Parathyroid adenoma (tissue), 2 donors: ENCODE results near the gene MTRF1.

ENCODE experiments used
- H2AFZ ChIP-seq: fragments of 300-600 bp; sonication (generic); one replicate; pipeline ENCODE4 v1.7.0; 2017; ENCODE audit warnings: antibody characterized with exemption, mild to moderate bottlenecking
- H3K27ac ChIP-seq: fragments of 300-600 bp; sonication (generic); one replicate; pipeline ENCODE4 v1.7.0; 2017
- H3K27me3 ChIP-seq: fragments of 300-600 bp; sonication (generic); one replicate; pipeline ENCODE4 v1.7.0; 2017; ENCODE audit warnings: low read length; ENCODE audit not compliant: control insufficient read depth, insufficient read depth
- H3K36me3 ChIP-seq: fragments of 300-600 bp; sonication (generic); one replicate; pipeline ENCODE4 v1.7.0; 2017; ENCODE audit warnings: low read length; ENCODE audit not compliant: control insufficient read depth, insufficient read depth
- H3K4me1 ChIP-seq: fragments of 300-600 bp; sonication (generic); one replicate; pipeline ENCODE4 v1.7.0; 2017; ENCODE audit warnings: control low read depth
- H3K4me2 ChIP-seq: fragments of 300-600 bp; sonication (generic); one replicate; pipeline ENCODE4 v1.7.0; 2017; ENCODE audit warnings: low read length
- H3K4me3 ChIP-seq: fragments of 300-600 bp; sonication (generic); one replicate; pipeline ENCODE4 v1.7.0; 2017; ENCODE audit warnings: low read depth, low read length
- H3K79me2 ChIP-seq: fragments of 300-600 bp; sonication (generic); one replicate; pipeline ENCODE4 v1.7.0; 2017; ENCODE audit warnings: control low read depth
- H3K9ac ChIP-seq: fragments of 300-600 bp; sonication (generic); one replicate; pipeline ENCODE4 v1.7.0; 2017; ENCODE audit warnings: mild to moderate bottlenecking
- H3K9me3 ChIP-seq: fragments of 300-600 bp; sonication (generic); one replicate; pipeline ENCODE4 v1.7.0; 2017; ENCODE audit warnings: low read length; ENCODE audit not compliant: control insufficient read depth
- TF ChIP-seq, protein P1 (sequence below): fragments of 300-600 bp; sonication (generic); IDR thresholded peaks from one replicate; pipeline ENCODE4 v1.7.0; 2017; ENCODE audit warnings: antibody characterized with exemption, mild to moderate bottlenecking
- donor health status: primary hyperparathyroidism.

The MTRF1 gene

DNA sequence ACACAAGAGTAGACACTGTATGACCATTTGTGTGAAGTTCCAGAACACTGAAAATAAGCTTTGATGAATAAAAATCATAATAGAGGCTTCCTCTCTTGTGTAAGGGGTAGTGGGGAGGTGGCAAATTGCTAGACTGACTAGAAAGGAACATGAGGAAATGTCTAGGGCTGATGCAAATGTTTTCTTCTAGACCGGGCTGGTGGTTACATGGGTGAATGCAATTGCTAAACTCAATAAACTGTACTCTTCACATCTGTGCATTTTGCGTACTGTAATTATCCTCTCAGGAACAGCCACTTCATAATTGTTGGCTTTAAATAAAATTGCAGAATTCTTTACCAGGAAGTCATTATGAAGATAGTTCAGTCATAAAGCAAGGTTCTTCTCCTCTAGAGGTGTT is 63.9 kb downstream of the MTRF1 start:
- no peaks in the 10 kb centered on the region for H3K79me2 ChIP-seq
- H3K27me3 ChIP-seq = no peaks in the 10 kb centered on the region
- H3K27ac ChIP-seq = no peak overlapping the region
- H3K9me3 ChIP-seq = no peaks in the 10 kb centered on the region
- no peaks in the 10 kb centered on the region for H3K36me3 ChIP-seq
- H3K4me2 ChIP-seq = no peak overlapping the region
- no peak overlapping the region for H3K4me3 ChIP-seq
- no peaks in the 10 kb centered on the region for H3K4me1 ChIP-seq
- no peak overlapping the region for H2AFZ ChIP-seq
- TF ChIP-seq, protein P1, sequence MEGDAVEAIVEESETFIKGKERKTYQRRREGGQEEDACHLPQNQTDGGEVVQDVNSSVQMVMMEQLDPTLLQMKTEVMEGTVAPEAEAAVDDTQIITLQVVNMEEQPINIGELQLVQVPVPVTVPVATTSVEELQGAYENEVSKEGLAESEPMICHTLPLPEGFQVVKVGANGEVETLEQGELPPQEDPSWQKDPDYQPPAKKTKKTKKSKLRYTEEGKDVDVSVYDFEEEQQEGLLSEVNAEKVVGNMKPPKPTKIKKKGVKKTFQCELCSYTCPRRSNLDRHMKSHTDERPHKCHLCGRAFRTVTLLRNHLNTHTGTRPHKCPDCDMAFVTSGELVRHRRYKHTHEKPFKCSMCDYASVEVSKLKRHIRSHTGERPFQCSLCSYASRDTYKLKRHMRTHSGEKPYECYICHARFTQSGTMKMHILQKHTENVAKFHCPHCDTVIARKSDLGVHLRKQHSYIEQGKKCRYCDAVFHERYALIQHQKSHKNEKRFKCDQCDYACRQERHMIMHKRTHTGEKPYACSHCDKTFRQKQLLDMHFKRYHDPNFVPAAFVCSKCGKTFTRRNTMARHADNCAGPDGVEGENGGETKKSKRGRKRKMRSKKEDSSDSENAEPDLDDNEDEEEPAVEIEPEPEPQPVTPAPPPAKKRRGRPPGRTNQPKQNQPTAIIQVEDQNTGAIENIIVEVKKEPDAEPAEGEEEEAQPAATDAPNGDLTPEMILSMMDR = no peak
- H3K9ac ChIP-seq = no peak overlapping the region

DNA sequence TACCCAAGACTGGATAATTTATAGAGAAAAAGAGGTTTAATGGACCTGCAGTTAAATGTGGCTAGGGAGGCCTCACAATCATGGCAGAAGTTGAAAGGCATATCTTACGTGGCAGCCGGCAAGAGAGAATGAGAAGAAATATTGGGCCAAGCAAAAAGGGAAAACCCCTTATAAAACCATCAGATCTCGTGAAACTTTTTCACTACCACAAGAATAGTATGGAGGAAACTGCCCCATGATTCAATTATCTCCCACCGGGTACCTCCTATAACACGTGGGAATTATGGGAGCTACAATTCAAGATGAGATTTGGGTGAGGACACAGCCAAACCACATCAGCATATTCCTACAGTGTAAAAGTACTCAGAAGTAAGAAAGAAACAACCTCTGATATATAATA is 64.3 kb downstream of the MTRF1 start:
- Histone ChIP-seq H3K36me3 (no peaks in the 10 kb centered on the region), H3K4me1 (no peaks in the 10 kb centered on the region), H3K4me3 (no peak overlapping the region), H2AFZ (no peak overlapping the region), H3K79me2 (no peaks in the 10 kb centered on the region), H3K27me3 (no peaks in the 10 kb centered on the region), H3K9me3 (no peaks in the 10 kb centered on the region), H3K9ac (no peak overlapping the region), H3K27ac (no peak overlapping the region), H3K4me2 (no peak overlapping the region)
- TF ChIP-seq, protein P1 = no peak

DNA sequence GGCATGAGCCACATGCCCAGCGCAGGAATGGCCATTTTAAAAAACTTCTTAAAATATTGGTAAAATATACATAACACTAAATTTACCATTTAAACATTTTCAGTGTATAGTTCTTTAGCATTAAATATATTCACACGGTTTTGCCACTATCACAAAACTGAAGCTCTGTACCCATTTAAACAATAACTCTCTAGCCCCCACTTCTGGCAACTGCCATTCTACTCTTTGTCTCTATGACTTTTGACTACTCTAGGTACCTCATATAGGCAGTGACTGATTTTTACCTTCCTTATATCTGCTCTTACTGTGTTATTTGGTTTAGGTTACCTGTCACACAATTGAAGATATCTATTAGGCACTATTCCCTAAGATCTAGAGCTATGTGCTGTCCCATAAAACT is 66.8 kb downstream of the MTRF1 start:
- no peak overlapping the region for H3K27ac ChIP-seq

DNA sequence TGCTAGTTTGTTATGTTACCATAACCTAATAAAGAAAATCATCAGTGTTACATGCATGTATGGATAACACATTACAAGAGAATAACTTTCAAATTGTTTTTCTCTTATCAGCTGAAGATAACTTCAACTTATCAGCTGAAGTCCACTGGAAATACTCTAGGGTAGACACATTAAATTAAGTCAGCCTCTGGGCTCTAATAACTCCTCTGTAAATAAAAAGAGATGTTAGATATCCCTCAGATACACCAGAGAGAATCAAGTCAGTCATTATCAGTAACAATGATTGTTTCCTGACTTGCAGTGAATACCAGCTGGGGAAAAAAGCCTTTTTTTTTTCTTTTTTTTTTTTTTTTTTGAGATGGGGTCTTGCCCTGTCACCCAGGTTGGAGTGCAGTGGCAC is 67.4 kb downstream of the MTRF1 start:
- no peak overlapping the region for H2AFZ ChIP-seq
- no peak overlapping the region for H3K4me3 ChIP-seq
- H3K9ac ChIP-seq = no peak overlapping the region
- H3K4me2 ChIP-seq = no peak overlapping the region
- no peaks in the 10 kb centered on the region for H3K4me1 ChIP-seq
- no peaks in the 10 kb centered on the region for H3K27me3 ChIP-seq
- H3K27ac ChIP-seq = no peak overlapping the region
- H3K36me3 ChIP-seq = no peaks in the 10 kb centered on the region
- H3K9me3 ChIP-seq = no peaks in the 10 kb centered on the region
- TF ChIP-seq, protein P1 = no peak
- peaks cover 3% of the 10 kb centered on the region for H3K79me2 ChIP-seq

More for the DNA sequence above, 66.8 kb downstream of the MTRF1 start:
- Histone ChIP-seq H3K4me3 (no peak overlapping the region), H3K9me3 (no peaks in the 10 kb centered on the region), H3K79me2 (peaks cover 3% of the 10 kb centered on the region), H3K27me3 (no peaks in the 10 kb centered on the region), H3K36me3 (no peaks in the 10 kb centered on the region), H3K4me1 (no peaks in the 10 kb centered on the region), H2AFZ (no peak overlapping the region), H3K9ac (no peak overlapping the region), H3K4me2 (no peak overlapping the region)
- TF ChIP-seq, protein P1 = no peak

DNA sequence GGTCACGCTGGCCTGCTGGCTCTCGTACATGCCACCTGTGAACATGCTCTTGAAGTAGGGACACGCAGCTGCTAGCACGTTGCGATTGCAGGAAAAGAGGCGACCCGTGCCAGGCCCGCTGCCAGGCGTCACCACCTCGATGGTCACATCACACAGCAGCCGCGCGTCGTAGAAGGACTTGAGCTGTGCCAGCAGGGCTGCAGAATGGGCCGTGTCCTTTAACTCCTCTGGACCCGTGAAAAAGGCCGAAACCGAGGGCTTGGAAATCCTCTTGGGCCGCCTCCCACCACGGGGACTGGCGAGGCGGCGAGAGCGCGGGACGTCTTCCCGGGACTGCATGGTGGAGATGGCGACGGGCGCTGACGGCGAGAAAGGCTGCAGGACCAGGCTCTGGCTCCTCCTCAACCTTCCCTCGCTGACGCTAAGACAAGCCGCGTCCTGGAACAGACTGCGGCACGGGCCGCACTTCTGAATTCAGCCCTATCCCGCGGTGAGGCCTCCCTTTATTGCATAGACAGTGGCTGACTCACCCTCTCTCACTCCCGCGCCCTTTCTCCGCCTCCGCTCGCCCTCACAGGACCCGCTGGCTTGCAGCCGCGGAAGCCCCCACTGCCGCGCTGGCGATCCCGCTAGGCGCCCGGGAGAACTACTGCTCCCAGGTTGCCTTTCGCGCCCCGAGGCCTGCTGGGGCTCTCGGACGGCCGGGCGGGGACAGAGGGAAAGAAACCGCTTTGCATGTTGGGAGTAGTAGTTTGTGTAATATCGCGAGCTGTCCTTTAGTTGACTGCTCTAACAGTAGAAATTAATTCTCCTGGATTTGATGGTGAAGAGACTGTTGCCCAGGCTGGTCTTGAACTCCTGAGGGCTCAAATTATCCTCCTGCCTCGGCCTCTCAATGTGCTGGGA is 69.2 kb downstream of the MTRF1 start, which contains the start of gene KBTBD7:
Gene KBTBD7, minus strand, starts transcription at position 651 of the 906 bp plus-strand sequence. Its CDS starts 312 bp downstream, at position 339.
- H3K4me1 ChIP-seq = no peaks in the 10 kb centered on the region
- peak within 1 kb of the TSS; percentile 75 for H3K4me2 ChIP-seq
- no peaks in the 10 kb centered on the region for H3K27me3 ChIP-seq
- peak within 1 kb of the TSS; percentile 95 for H2AFZ ChIP-seq
- TF ChIP-seq, protein P1 = no peak
- peak within 1 kb of the TSS; percentile 82 for H3K4me3 ChIP-seq
- no peaks in the 10 kb centered on the region for H3K36me3 ChIP-seq
- H3K79me2 ChIP-seq = peaks cover 3% of the 10 kb centered on the region
- no peaks in the 10 kb centered on the region for H3K9me3 ChIP-seq
- H3K27ac ChIP-seq = peak within 1 kb of the TSS; percentile 57
- H3K9ac ChIP-seq = peak within 1 kb of the TSS; percentile 11
